GM12872 (cell line): ENCODE results near the gene APOL2.

Source experiments
- TF ChIP-seq, protein P1 (sequence below): IDR thresholded peaks from 3 replicates; pipeline ENCODE4 v1.5.1; 2011; ENCODE audit warnings: low read depth, mild to moderate bottlenecking, low read length, moderate library complexity; ENCODE audit not compliant: insufficient read depth

APOL2 gene

GRCh38 chr22:36253523-36254490, 14.5 kb upstream of the APOL2 start:
- TF ChIP-seq, protein P1, sequence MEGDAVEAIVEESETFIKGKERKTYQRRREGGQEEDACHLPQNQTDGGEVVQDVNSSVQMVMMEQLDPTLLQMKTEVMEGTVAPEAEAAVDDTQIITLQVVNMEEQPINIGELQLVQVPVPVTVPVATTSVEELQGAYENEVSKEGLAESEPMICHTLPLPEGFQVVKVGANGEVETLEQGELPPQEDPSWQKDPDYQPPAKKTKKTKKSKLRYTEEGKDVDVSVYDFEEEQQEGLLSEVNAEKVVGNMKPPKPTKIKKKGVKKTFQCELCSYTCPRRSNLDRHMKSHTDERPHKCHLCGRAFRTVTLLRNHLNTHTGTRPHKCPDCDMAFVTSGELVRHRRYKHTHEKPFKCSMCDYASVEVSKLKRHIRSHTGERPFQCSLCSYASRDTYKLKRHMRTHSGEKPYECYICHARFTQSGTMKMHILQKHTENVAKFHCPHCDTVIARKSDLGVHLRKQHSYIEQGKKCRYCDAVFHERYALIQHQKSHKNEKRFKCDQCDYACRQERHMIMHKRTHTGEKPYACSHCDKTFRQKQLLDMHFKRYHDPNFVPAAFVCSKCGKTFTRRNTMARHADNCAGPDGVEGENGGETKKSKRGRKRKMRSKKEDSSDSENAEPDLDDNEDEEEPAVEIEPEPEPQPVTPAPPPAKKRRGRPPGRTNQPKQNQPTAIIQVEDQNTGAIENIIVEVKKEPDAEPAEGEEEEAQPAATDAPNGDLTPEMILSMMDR: no peak

GRCh38 chr22:36252754-36253522, 13.6 kb upstream of the APOL2 start, which contains the start of gene APOL1:
Gene APOL1 (plus strand): TSS chr22:36253133. CDS start chr22:36254956, 1,823 bp downstream.
- TF ChIP-seq, protein P1: no peak

GRCh38 chr22:36249160-36249559, 9.8 kb upstream of the APOL2 start:
- TF ChIP-seq, protein P1: no peak

DNA sequence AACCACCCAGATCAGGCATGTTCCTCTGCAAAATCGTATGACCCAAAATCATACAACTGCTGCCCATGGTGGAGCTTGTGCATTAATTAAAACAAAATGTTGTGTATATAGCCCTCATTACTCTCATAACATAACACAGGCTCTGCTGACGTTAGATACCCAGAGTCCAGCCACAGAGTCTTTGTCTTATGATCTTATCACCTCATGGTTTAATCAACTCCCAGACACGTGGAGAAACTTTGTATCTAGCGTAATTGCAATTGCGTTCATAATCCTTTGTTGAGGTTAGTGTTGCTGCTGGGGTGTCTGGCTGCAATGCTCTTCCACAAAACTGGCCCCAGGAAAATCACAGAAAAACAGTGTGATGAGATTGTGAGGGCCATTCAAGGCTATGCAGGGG, 8.6 kb upstream of the APOL2 start:
- TF ChIP-seq, protein P1: no peak

- TF ChIP-seq, protein P1: no peak
Observed at GRCh38 chr22:36246718-36247117, 7.4 kb upstream of the APOL2 start.

DNA sequence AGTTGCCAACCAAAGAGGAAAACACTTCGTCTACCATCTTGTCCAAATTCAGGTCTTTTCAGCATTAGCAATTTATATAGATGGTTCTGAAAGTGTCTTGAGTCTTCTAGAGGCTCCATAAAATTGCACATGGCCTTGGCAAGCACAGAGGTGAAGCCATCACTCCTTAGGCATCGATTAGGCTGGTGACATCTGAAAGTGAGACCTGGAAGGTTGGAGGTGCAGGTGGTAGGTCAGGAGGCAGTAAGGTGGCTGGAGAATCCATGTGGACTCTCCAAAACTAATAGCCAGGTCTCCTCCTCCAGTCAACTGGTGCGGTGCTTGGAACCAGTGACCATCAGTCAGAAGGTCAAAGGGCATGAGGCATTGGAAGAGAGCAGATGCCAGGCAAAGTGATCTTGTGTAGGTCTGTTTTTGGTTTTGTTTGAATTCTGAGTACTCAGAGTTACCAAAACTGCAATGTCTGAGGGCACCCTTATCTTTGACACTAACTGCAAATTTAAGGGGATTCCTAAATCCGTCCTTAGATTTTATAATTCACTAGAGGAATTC, 6.6 kb upstream of the APOL2 start:
- TF ChIP-seq, protein P1: no peak
